SK-N-SH (cell line): ENCODE measurements around the gene AEBP2. TPM values are rescaled to one million over a fixed set of nuclear protein-coding genes. Genes with fewer than 3 reads are reported as not detected.

Experiments used
- CTCF ChIA-PET: fragments of 300-600, 350-600 bp; formaldehyde crosslinking; extraction: SDS; loops from one replicate; lab custom pipeline; 2021; lab: Yijun Ruan, JAX
- POLR2A ChIA-PET: fragments of 350-600 bp; sonication (Branson Sonifier 250); formaldehyde crosslinking; extraction: SDS; loops from one replicate; lab custom pipeline; 2020; ENCODE audit warnings: antibody characterized with exemption, inconsistent platforms; lab: Yijun Ruan, JAX
- DNase-seq: peaks from one replicate; pipeline ENCODE4 v3.0.0; 2012
- H2AFZ ChIP-seq: fragments of 200-600 bp; sonication (generic); 2 replicates; pipeline ENCODE4 v1.8.1; 2016; ENCODE audit warnings: antibody characterized with exemption, mild to moderate bottlenecking, low read depth
- H3F3A ChIP-seq: fragments of 200-600 bp; sonication (generic); replicated peaks from 2 replicates; pipeline ENCODE3; 2016; ENCODE audit warnings: antibody characterized with exemption, mild to moderate bottlenecking; ENCODE audit not compliant: insufficient read depth
- H3K27ac ChIP-seq, 2 experiments: fragments of 200-500 bp in 1 of 2; fragments of 200-600 bp in 1 of 2; sonication (Bioruptor generic) in 1 of 2; sonication (generic), shearing (Covaris generic) in 1 of 2; 2 replicates each; pipeline versions ENCODE4 v1.5.1 to v1.6.1; 2014 to 2016; ENCODE audit warnings: low read depth in 2 of 2, inconsistent platforms in 1 of 2, low read length in 1 of 2, mild to moderate bottlenecking in 1 of 2, mixed read lengths in 1 of 2
- H3K27me3 ChIP-seq: fragments of 200-600 bp; sonication (generic), shearing (Covaris generic); 2 replicates; pipeline ENCODE4 v1.6.1; 2016; ENCODE audit warnings: mixed run types; ENCODE audit not compliant: insufficient read depth
- H3K36me3 ChIP-seq, 2 experiments: fragments of 200-500 bp in 1 of 2; fragments of 200-600 bp in 1 of 2; sonication (Bioruptor generic) in 1 of 2; sonication (generic) in 1 of 2; replicated peaks in 1 of 2; 2 replicates each; pipeline versions ENCODE3 to v1.5.1; 2014 to 2016; ENCODE audit warnings: low read length in 1 of 2, mild to moderate bottlenecking in 1 of 2; ENCODE audit not compliant: insufficient read depth in 2 of 2, control insufficient read depth in 1 of 2
- H3K4me1 ChIP-seq, 2 experiments: fragments of 200-500 bp in 1 of 2; fragments of 200-600 bp in 1 of 2; sonication (Bioruptor generic) in 1 of 2; sonication (generic), shearing (Covaris generic) in 1 of 2; 2 replicates each; pipeline versions ENCODE4 v1.5.1 to v1.6.1; 2014 to 2016; ENCODE audit warnings: low read depth in 1 of 2, low read length in 1 of 2, mixed run types in 1 of 2; ENCODE audit not compliant: insufficient read depth in 2 of 2, control insufficient read depth in 1 of 2
- H3K4me2 ChIP-seq: fragments of 200-600 bp; sonication (generic), shearing (Covaris generic); 2 replicates; pipeline ENCODE4 v1.6.1; 2017; ENCODE audit warnings: mixed run types
- H3K4me3 ChIP-seq, 2 experiments: fragments of 200-500 bp in 1 of 2; fragments of 200-600 bp in 1 of 2; sonication (Bioruptor generic) in 1 of 2; sonication (generic), shearing (Covaris generic) in 1 of 2; 2 replicates each; pipeline versions ENCODE4 v1.5.1 to v1.8.1; 2014 to 2016; ENCODE audit warnings: low read depth in 2 of 2, inconsistent platforms in 1 of 2, low read length in 1 of 2, mild to moderate bottlenecking in 1 of 2, mixed read lengths in 1 of 2, moderate library complexity in 1 of 2
- H3K79me2 ChIP-seq: fragments of 200-600 bp; sonication (generic); 2 replicates; pipeline ENCODE4 v1.8.1; 2017; ENCODE audit warnings: mild to moderate bottlenecking; ENCODE audit not compliant: insufficient read depth
- H3K9ac ChIP-seq: fragments of 200-600 bp; sonication (generic); 2 replicates; pipeline ENCODE4 v1.6.1; 2017; ENCODE audit warnings: mixed run types
- H3K9me2 ChIP-seq: fragments of 200-600 bp; sonication (generic); 2 replicates; pipeline ENCODE4 v1.6.1; 2017; ENCODE audit warnings: mixed run types
- H3K9me3 ChIP-seq: fragments of 200-600 bp; sonication (generic); 2 replicates; pipeline ENCODE4 v1.6.1; 2017; ENCODE audit warnings: mixed run types, mild to moderate bottlenecking, moderate library complexity
- H4K20me1 ChIP-seq: fragments of 200-600 bp; sonication (generic); 2 replicates; pipeline ENCODE4 v1.6.1; 2017; ENCODE audit warnings: mild to moderate bottlenecking, mixed run types; ENCODE audit not compliant: insufficient read depth
- EP300 ChIP-seq, 2 experiments: IDR thresholded peaks; 2 replicates each; pipeline versions ENCODE4 v1.4.0 to v1.6.1; 2012; ENCODE audit warnings: borderline replicate concordance in 1 of 2, low read depth in 1 of 2, low read length in 1 of 2
- FOXJ3 ChIP-seq: sonication (generic); formaldehyde crosslinking; IDR thresholded peaks from 2 replicates; pipeline ENCODE4 v1.5.1; 2020; ENCODE audit warnings: mild to moderate bottlenecking, missing genetic modification reagents
- REST ChIP-seq: IDR thresholded peaks from 2 replicates; pipeline ENCODE4 v1.6.1; 2012; ENCODE audit warnings: mild to moderate bottlenecking, low read depth, low read length, moderate library complexity
- TCF12 ChIP-seq: IDR thresholded peaks from 2 replicates; pipeline ENCODE4 v1.4.0; 2012
- WGBS: methylation state at CpG from one replicate; pipeline ENCODE4 v1.1.6; 2017; ENCODE audit warnings: low lambda C conversion rate; 5-methylcytosine and 5-hydroxymethylcytosine counted together
- polyA plus RNA-seq, 3 experiments: library from polyadenylated mRNA; depleted of rRNA; stranded (reverse); fragments of >200 nt; gene quantifications; 2 replicates each; pipeline ENCODE4 v1.2.3, GENCODE V29; 2012

The AEBP2 gene
- polyA plus RNA-seq, 1 of the 3 experiments (the other 2 are of a cell fraction): 10.4 TPM

GRCh38 chr12:19409376-19409775, 29.9 kb upstream of the AEBP2 start:
- Histone ChIP-seq H4K20me1 (no peaks in the 10 kb centered on the region), H3K4me3 (no peak overlapping the region), H3K4me1 (peaks cover 12% of the 10 kb centered on the region in 2 experiments; a peak in 3 of 4 replicates), H3K9ac (no peak overlapping the region), H3F3A (no peaks in the 10 kb centered on the region), H3K9me2 (no peaks in the 10 kb centered on the region), H3K9me3 (no peaks in the 10 kb centered on the region), H3K27me3 (no peaks in the 10 kb centered on the region), H3K4me2 (no peak overlapping the region), H2AFZ (peak overlapping the region; percentile 91), H3K79me2 (no peaks in the 10 kb centered on the region), H3K36me3 (no peaks in the 10 kb centered on the region), H3K27ac (peak overlapping the region; percentile 47 to 77; a peak in 3 of 4 replicates)
- ChIA-PET POLR2A (no interaction called here), CTCF (no interaction called here)
- TF ChIP-seq FOXJ3 (CRISPR knock-in tag) (no peak), REST (no peak), EP300 (IDR thresholded peaks at IDR 0.05; ENCODE audit: borderline replicate concordance in 1 of 2, low read depth in 1 of 2, low read length in 1 of 2) (no peak), TCF12 (0 out of 2 replicates have a peak, but pooled peaks have one; percentile 7)
- DNase-seq: no peak
- 8% methylated on average over 3 of the region's 3 CpGs for WGBS

DNA sequence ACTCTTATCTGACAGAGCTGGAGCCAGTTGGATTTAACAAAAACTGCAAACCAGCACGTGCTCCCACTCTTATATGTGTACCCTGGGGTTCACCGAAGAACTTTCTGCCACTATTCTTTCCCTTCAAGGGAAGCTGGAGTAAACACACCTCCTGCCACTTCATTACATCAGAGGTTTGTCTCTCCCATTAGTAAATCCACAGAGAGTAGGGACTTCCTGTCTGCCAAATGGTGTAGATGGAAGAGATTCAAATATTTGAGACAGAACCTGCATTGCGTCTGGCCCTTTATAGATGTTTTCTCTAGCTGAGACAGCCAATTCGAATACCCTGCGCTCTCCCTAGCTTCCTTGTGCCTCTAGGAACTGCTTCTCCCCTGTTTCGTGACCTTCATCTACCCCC, 29.1 kb upstream of the AEBP2 start:
- no peaks in the 10 kb centered on the region for H4K20me1 ChIP-seq
- TF ChIP-seq TCF12: peak; percentile 45; the same call in 1 of the 2 replicates
- no peak for TF ChIP-seq REST
- no peak overlapping the region for H3K9ac ChIP-seq
- H3K27me3 ChIP-seq: no peaks in the 10 kb centered on the region
- 59% methylated on average over 6 of the region's 6 CpGs for WGBS
- no peaks in the 10 kb centered on the region for H3K79me2 ChIP-seq
- ChIA-PET POLR2A (no interaction called here), CTCF (interaction anchor here (1.3 kb wide), 1 partner anchor 11 kb away, joined by 4 read pairs; no protein-coding TSS in a partner anchor)
- no peaks in the 10 kb centered on the region for H3K9me3 ChIP-seq
- H3K36me3 ChIP-seq: no peaks in the 10 kb centered on the region
- H2AFZ ChIP-seq: peak overlapping the region; percentile 91
- H3K9me2 ChIP-seq: no peaks in the 10 kb centered on the region
- H3K27ac ChIP-seq: peak overlapping the region; percentile 47 to 77; a peak in 3 of 4 replicates
- H3F3A ChIP-seq: no peaks in the 10 kb centered on the region
- H3K4me1 ChIP-seq: peaks cover 12% of the 10 kb centered on the region in 2 experiments; a peak in 3 of 4 replicates
- no peak overlapping the region for H3K4me2 ChIP-seq
- peak; percentile 57 for DNase-seq
- H3K4me3 ChIP-seq: no peak overlapping the region
